Esophagus squamous epithelium (tissue), 5 donors: ENCODE measurements around the gene CDK15. TPM values are rescaled to one million over a fixed set of nuclear protein-coding genes. Genes with fewer than 3 reads are reported as not detected.

Experiments
- DNase-seq: peaks from one replicate; lab custom pipeline; 2025; lab: John Stamatoyannopoulos, UW
- H3K27ac ChIP-seq, 4 donors: fragments of 200-600 bp; sonication (generic); one replicate each; pipeline ENCODE4 v1.5.1; 2016 to 2019; ENCODE audit warnings: mild to moderate bottlenecking in 1 of 4
- H3K27me3 ChIP-seq, 4 donors: fragments of 200-600 bp; sonication (generic); 1 replicate in 3 of 4; 2 replicates in 1 of 4; pipeline versions ENCODE4 v1.5.1 to v1.6.0; 2017 to 2021; ENCODE audit warnings: antibody characterized with exemption in 1 of 4
- H3K36me3 ChIP-seq, 3 donors: fragments of 200-600 bp; sonication (generic); one replicate each; pipeline ENCODE4 v1.5.1; 2016 to 2019
- H3K4me1 ChIP-seq, 3 donors: fragments of 200-600 bp; sonication (generic); one replicate each; pipeline ENCODE4 v1.5.1; 2017 to 2019
- H3K4me3 ChIP-seq, 4 donors: fragments of 200-600 bp; sonication (generic); 1 replicate in 3 of 4; 2 replicates in 1 of 4; pipeline ENCODE4 v1.5.1; 2016 to 2019; ENCODE audit warnings: mild to moderate bottlenecking in 2 of 4, moderate library complexity in 1 of 4
- H3K9me3 ChIP-seq, 3 donors: fragments of 200-600 bp; sonication (generic); one replicate each; pipeline ENCODE4 v1.5.1; 2016 to 2019
- CTCF ChIP-seq, 6 experiments: fragments of 450-650 bp in 4 of 6; fragments of 200-600 bp in 2 of 6; sonication (generic) in 2 of 6; IDR thresholded peaks; one replicate each; pipeline ENCODE4 v1.5.1; 2016 to 2019; ENCODE audit warnings: antibody characterized with exemption in 6 of 6, mild to moderate bottlenecking in 4 of 6, moderate library complexity in 4 of 6
- POLR2A ChIP-seq, 4 donors: fragments of 450-650 bp; IDR thresholded peaks; one replicate each; pipeline ENCODE4 v1.6.1; 2017; ENCODE audit warnings: antibody characterized with exemption in 4 of 4, mild to moderate bottlenecking in 4 of 4, moderate library complexity in 3 of 4
- WGBS, 2 donors: methylation state at CpG; one replicate each; pipeline ENCODE4 v1.1.5; 2018; 5-methylcytosine and 5-hydroxymethylcytosine counted together
- intact Hi-C: fragments of 100-400 bp; cut with DNase I; formaldehyde crosslinking; loops from one replicate; pipeline ENCODE4 v1.15.0; 2022
- small RNA-seq, 4 donors: library from RNA; depleted of rRNA; stranded (forward); fragments of <200 nt; gene quantifications; one replicate each; pipeline ENCODE3, GENCODE V24; 2016
- total RNA-seq, 4 donors: library from RNA; depleted of rRNA; stranded (reverse); fragments of >200 nt; gene quantifications; one replicate each; pipeline ENCODE4 v1.1.0, GENCODE V29; 2016
- donor health status: DM: yes; HTN: yes; CAD: no.

CDK15 gene
- total RNA-seq, 4 donors from 2014 or later = 0.23 to 6.1 TPM; not detected in 2

DNA sequence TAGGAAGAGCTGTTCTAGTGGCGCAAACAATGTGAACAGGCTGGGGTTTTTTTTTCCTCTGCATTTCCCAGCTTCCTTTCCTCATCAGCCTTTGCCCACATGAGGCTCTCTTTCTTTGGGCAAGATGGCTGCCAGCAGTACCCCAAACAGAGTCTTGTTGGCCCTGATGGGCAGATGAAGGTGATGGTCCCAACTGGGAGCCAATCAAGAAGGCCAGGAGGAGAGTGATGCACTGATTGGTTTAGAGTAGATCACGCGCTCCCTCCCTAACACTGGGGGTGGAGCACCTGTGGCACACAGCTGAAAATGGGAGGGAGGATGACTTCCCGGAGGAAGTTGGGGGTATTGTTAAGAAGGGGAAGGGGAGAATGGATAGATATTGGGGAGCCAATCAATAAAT is 131.0 kb downstream of the CDK15 start:
- Histone ChIP-seq H3K4me1 (peaks cover 0 to 4% (median 0%) of the 10 kb centered on the region in 3 donors), H3K27ac (no peak overlapping the region), H3K36me3 (no peaks in the 10 kb centered on the region), H3K4me3 (no peak overlapping the region), H3K9me3 (peaks cover 0 to 6% (median 0%) of the 10 kb centered on the region in 3 donors), H3K27me3 (no peaks in the 10 kb centered on the region)
- TF ChIP-seq CTCF (IDR thresholded peaks at IDR 0.05) (no peak), POLR2A (IDR thresholded peaks at IDR 0.05) (no peak)
- intact Hi-C loops = no loop called here
- no peak for DNase-seq
- WGBS, 2 donors = 92 to 94% methylated on average over 4 of the region's 4 CpGs

GRCh38 chr2:201938156-201938775 is 131.9 kb downstream of the CDK15 start:
- no peaks in the 10 kb centered on the region for H3K36me3 ChIP-seq
- no peak for DNase-seq
- no peaks in the 10 kb centered on the region for H3K4me1 ChIP-seq
- intact Hi-C loops = no loop called here
- WGBS, 2 donors = 45 to 67% methylated on average over 2 of the region's 2 CpGs
- H3K27ac ChIP-seq = no peak overlapping the region
- no peak overlapping the region for H3K4me3 ChIP-seq
- no peaks in the 10 kb centered on the region for H3K27me3 ChIP-seq
- H3K9me3 ChIP-seq = peaks cover 0 to 6% (median 0%) of the 10 kb centered on the region in 3 donors
- no peak for TF ChIP-seq CTCF (IDR thresholded peaks at IDR 0.05)
- TF ChIP-seq POLR2A (IDR thresholded peaks at IDR 0.05) = no peak

GRCh38 chr2:201938781-201939180 is 132.4 kb downstream of the CDK15 start:
- intact Hi-C loops = no loop called here
- no peaks in the 10 kb centered on the region for H3K36me3 ChIP-seq
- 84 to 93% methylated on average over 9 of the region's 9 CpGs for WGBS, 2 donors
- no peak overlapping the region for H3K4me3 ChIP-seq
- no peak for TF ChIP-seq CTCF (IDR thresholded peaks at IDR 0.05)
- no peak for TF ChIP-seq POLR2A (IDR thresholded peaks at IDR 0.05)
- no peak for DNase-seq
- no peaks in the 10 kb centered on the region for H3K27me3 ChIP-seq
- H3K4me1 ChIP-seq = no peaks in the 10 kb centered on the region
- H3K27ac ChIP-seq = no peak overlapping the region
- peaks cover 0 to 6% (median 0%) of the 10 kb centered on the region in 3 donors for H3K9me3 ChIP-seq

DNA sequence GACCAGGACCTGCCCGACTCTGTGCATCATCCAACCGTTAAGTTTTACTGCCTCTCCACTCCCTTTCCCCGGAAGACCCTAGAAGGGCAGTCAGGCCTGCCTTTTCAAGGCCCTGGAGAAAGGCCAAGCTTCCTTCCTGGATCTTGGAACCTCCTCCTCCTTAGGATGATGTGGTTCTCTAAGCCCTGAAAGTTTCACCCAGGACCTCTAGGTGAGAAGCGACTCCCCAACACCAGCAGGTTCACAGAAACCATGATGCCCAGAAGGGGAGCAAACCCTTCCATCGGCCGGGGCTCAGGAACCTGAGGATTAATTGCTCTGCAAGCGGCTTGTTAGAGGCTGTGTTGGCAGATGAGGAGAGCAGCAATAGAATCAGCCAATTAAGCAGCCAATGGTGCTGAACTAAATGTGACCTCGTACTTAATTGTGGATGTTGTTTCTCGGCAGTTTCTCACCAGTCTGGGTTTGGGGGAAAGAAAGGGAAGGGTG is 133.2 kb downstream of the CDK15 start:
- 66 to 71% methylated on average over 7 to 8 of the region's 9 CpGs for WGBS, 2 donors
- no peak for DNase-seq
- no peaks in the 10 kb centered on the region for H3K4me1 ChIP-seq
- intact Hi-C loops = no loop called here
- no peak overlapping the region for H3K27ac ChIP-seq
- H3K9me3 ChIP-seq = peaks cover 0 to 6% (median 0%) of the 10 kb centered on the region in 3 donors
- TF ChIP-seq POLR2A (IDR thresholded peaks at IDR 0.05) = no peak
- TF ChIP-seq CTCF (IDR thresholded peaks at IDR 0.05) = no peak
- no peaks in the 10 kb centered on the region for H3K36me3 ChIP-seq
- no peaks in the 10 kb centered on the region for H3K27me3 ChIP-seq
- no peak overlapping the region for H3K4me3 ChIP-seq

DNA sequence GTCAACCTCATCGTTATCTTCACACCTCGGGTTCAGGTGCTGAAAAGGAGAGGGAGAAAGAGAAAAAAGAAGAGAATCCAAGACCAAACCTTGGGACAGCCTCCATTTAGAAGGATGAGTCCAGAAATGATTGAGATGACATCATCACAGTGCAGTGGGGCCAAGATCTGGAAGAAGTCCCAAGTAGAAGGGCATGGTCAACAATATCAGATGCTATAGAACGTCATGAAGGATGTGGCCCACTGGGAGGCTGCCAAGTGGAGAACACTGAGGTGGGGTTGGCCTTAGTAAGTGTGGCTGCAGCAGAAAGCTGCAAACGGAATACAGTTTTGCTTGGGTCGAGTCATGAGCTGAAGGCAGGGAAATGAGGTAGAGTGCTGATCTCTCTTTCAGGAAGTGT is 136.2 kb downstream of the CDK15 start:
- no peaks in the 10 kb centered on the region for H3K36me3 ChIP-seq
- TF ChIP-seq CTCF (IDR thresholded peaks at IDR 0.05) = no peak
- TF ChIP-seq POLR2A (IDR thresholded peaks at IDR 0.05) = no peak
- H3K27ac ChIP-seq = no peak overlapping the region
- H3K4me1 ChIP-seq = no peaks in the 10 kb centered on the region
- H3K9me3 ChIP-seq = no peaks in the 10 kb centered on the region
- no peak overlapping the region for H3K4me3 ChIP-seq
- WGBS, 2 donors = 58 to 62% methylated on average over 5 of the region's 5 CpGs
- no peak for DNase-seq
- intact Hi-C loops = no loop called here
- peaks cover 0 to under 1% (median 0%) of the 10 kb centered on the region in 4 donors for H3K27me3 ChIP-seq

Small RNA genes within 50 kb of the gene (small RNA-seq; reads per million reads assigned to genes)
- gene RF00019 (0 reads per million in 4 donors), gene RNU6-440P (0 reads per million in 4 donors), gene UBE2V1P11 (0 reads per million in 4 donors)

Other genes with a start within 250 kb of the CDK15 start
- gene TMEM237, start 163.0 kb upstream of the CDK15 start, total RNA-seq = 10 to 100 TPM; 12.8 to 43.3 (median 26.8) TPM
- gene MPP4, start 107.9 kb upstream of the CDK15 start, total RNA-seq = under 1 TPM in 1 of 4 donors, not detected in 3; 0.19 TPM
- gene ALS2, start 25.6 kb upstream of the CDK15 start, total RNA-seq = 10 to 100 TPM in 1 of 4 donors, 1 to 10 TPM in 3; 7.0 to 15.1 (median 8.5) TPM
- 10 to 100 TPM in 1 of 4 donors, 1 to 10 TPM in 3; 2.6 to 11.3 (median 4.0) TPM for gene FZD7, start 227.3 kb downstream of the CDK15 start, total RNA-seq